ENCODE measurements around the gene RAB17.

Gene RAB17

DNA sequence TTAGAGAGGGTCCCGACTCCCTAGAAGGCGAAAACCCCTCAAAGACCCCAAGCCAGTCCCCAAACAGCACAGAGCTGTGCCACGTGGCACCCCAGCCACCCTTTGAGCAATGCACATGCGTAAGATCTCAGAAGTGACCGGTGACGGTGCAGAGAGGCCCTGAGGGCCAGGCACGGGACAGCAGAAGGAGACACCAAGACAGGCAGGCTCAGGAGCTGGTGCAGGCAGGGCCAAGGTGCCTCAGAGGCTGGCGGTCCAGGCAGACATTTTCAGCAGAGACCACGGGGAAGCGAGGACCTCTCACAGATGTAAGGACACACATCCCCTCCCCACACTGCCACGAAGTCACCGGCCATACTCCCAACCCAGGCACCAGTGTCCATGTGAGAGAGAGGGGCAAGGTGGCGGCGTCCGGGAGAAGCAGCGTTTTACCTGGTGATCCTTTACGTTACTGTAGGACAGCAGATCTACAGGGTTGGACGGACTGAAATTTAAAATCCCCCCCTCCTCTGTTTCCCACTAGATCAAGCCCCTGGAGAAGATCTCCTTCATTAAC is 2.0 kb upstream of the RAB17 start:
- Histone ChIP-seq H3F3A (ENCODE audit: low read depth) (no peaks in the 10 kb centered on the region), H3K4me1 (ENCODE audit: insufficient read depth, low read length, poor library complexity, severe bottlenecking) (peaks cover 6% of the 10 kb centered on the region), H4K20me1 (ENCODE audit: insufficient read depth, low read length, poor library complexity, severe bottlenecking) (no peaks in the 10 kb centered on the region), H3K4me2 (ENCODE audit: low read depth, low read length, poor library complexity, severe bottlenecking) (no peak overlapping the region), H3K9me3 (ENCODE audit: insufficient read depth, low read depth, low read length) (no peaks in the 10 kb centered on the region), H2AFZ (ENCODE audit: low read length) (no peak overlapping the region), H3K4me3 (ENCODE audit: low read length, poor library complexity, severe bottlenecking) (no peak overlapping the region), H3K9ac (ENCODE audit: low read depth, low read length, poor library complexity, severe bottlenecking) (no peak overlapping the region), H3K27me3 (ENCODE audit: insufficient read depth, low read length, poor library complexity, severe bottlenecking) (no peaks in the 10 kb centered on the region), H3K9me2 (replicated peaks; ENCODE audit: low read depth, low read length) (no peaks in the 10 kb centered on the region), H3K79me2 (ENCODE audit: insufficient read depth, low read length) (no peaks in the 10 kb centered on the region), H3K36me3 (ENCODE audit: insufficient read depth, low read length) (no peaks in the 10 kb centered on the region)
- TF ChIP-seq, protein P1, sequence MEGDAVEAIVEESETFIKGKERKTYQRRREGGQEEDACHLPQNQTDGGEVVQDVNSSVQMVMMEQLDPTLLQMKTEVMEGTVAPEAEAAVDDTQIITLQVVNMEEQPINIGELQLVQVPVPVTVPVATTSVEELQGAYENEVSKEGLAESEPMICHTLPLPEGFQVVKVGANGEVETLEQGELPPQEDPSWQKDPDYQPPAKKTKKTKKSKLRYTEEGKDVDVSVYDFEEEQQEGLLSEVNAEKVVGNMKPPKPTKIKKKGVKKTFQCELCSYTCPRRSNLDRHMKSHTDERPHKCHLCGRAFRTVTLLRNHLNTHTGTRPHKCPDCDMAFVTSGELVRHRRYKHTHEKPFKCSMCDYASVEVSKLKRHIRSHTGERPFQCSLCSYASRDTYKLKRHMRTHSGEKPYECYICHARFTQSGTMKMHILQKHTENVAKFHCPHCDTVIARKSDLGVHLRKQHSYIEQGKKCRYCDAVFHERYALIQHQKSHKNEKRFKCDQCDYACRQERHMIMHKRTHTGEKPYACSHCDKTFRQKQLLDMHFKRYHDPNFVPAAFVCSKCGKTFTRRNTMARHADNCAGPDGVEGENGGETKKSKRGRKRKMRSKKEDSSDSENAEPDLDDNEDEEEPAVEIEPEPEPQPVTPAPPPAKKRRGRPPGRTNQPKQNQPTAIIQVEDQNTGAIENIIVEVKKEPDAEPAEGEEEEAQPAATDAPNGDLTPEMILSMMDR (conservative IDR thresholded peaks at IDR 0.05; ENCODE audit: low read length) = no peak
- no peak for TF ChIP-seq EZH2phosphoT487 (IDR thresholded peaks at IDR 0.05; ENCODE audit: borderline replicate concordance)

DNA sequence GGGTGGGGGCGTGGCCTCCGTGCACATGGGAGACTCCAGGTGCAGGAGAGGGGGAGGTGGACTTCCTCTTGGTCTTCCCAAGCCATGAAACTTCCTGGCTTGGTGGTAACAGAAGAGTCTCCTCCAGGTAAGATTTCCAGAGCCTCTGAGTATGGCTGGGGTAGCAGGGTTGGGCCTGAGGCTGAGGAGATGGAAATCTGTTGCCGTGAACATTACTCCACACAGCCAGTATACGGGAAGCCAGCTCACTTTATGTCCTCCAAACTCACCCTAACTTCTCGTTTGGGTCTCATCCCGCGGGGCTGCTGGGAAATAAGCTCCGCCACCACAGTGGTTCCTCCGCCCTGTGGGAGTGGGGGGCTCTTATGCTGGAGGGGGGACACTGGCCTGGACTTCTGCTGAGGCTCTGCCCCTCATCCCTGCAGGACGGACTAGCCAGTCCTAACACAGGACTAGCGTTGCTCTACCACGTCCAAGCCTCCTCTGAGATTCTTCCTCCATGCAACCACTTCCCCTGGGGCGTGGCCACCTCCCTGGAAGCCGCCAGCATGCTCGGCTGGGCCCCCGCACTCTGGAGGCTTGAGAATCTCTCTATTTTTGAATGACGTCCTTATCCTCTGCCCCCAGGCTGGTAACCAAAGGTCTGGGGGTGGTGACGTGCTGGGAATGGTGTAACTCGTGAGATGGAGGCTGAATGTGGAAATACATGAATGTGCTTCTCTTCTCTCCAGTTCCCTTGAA is 777 bp upstream of the RAB17 start:
- H3K4me1 ChIP-seq (ENCODE audit: insufficient read depth, low read length, poor library complexity, severe bottlenecking) = peaks cover 6% of the 10 kb centered on the region
- no peak overlapping the region for H3K9ac ChIP-seq (ENCODE audit: low read depth, low read length, poor library complexity, severe bottlenecking)
- no peaks in the 10 kb centered on the region for H3K36me3 ChIP-seq (ENCODE audit: insufficient read depth, low read length)
- H3K4me3 ChIP-seq (ENCODE audit: low read length, poor library complexity, severe bottlenecking) = no peak overlapping the region
- no peaks in the 10 kb centered on the region for H4K20me1 ChIP-seq (ENCODE audit: insufficient read depth, low read length, poor library complexity, severe bottlenecking)
- H3K27me3 ChIP-seq (ENCODE audit: insufficient read depth, low read length, poor library complexity, severe bottlenecking) = no peaks in the 10 kb centered on the region
- H3K79me2 ChIP-seq (ENCODE audit: insufficient read depth, low read length) = no peaks in the 10 kb centered on the region
- H3K4me2 ChIP-seq (ENCODE audit: low read depth, low read length, poor library complexity, severe bottlenecking) = no peak overlapping the region
- H2AFZ ChIP-seq (ENCODE audit: low read length) = no peak overlapping the region
- no peaks in the 10 kb centered on the region for H3K9me3 ChIP-seq (ENCODE audit: insufficient read depth, low read depth, low read length)
- no peaks in the 10 kb centered on the region for H3F3A ChIP-seq (ENCODE audit: low read depth)
- TF ChIP-seq, protein P1 (conservative IDR thresholded peaks at IDR 0.05; ENCODE audit: low read length) = no peak
- TF ChIP-seq EZH2phosphoT487 (IDR thresholded peaks at IDR 0.05; ENCODE audit: borderline replicate concordance) = no peak
- no peaks in the 10 kb centered on the region for H3K9me2 ChIP-seq (replicated peaks; ENCODE audit: low read depth, low read length)

DNA sequence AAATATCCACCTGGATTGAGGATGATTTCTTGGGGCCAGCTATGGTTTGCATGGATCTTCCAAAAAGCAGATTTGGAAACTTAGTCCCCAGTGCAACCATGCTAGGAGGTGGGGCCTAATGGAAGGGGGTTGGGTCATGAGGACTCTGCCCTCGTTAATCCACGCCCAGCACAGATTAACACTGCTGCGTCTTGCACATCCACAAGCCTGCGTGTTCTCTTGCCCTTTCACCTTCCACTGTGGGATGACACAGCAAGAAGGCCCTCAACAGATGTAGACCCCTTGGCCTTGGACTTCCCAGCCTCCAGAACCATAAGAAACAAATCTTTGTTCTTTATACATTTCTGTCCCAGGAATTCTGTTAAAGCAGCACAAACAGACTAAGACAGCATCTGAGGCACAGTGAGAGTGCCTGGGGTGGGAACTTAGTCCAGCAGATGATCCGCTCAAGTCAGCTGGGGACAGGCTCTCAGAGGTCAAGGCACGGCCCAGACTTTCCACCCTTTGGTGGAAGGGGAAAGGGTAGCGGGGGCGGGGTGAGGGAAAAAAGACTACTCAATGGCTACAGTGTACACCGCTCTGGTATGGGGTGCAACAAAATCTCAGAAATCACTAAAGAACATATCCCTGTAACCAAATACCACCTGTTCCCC is 2.4 kb downstream of the RAB17 start:
- no peaks in the 10 kb centered on the region for H3F3A ChIP-seq (ENCODE audit: low read depth)
- H3K9me2 ChIP-seq (replicated peaks; ENCODE audit: low read depth, low read length) = no peaks in the 10 kb centered on the region
- peaks cover 6% of the 10 kb centered on the region for H3K4me1 ChIP-seq (ENCODE audit: insufficient read depth, low read length, poor library complexity, severe bottlenecking)
- no peak overlapping the region for H3K4me3 ChIP-seq (ENCODE audit: low read length, poor library complexity, severe bottlenecking)
- no peak overlapping the region for H3K4me2 ChIP-seq (ENCODE audit: low read depth, low read length, poor library complexity, severe bottlenecking)
- no peak overlapping the region for H3K9ac ChIP-seq (ENCODE audit: low read depth, low read length, poor library complexity, severe bottlenecking)
- H2AFZ ChIP-seq (ENCODE audit: low read length) = no peak overlapping the region
- H4K20me1 ChIP-seq (ENCODE audit: insufficient read depth, low read length, poor library complexity, severe bottlenecking) = no peaks in the 10 kb centered on the region
- no peaks in the 10 kb centered on the region for H3K27me3 ChIP-seq (ENCODE audit: insufficient read depth, low read length, poor library complexity, severe bottlenecking)
- no peaks in the 10 kb centered on the region for H3K79me2 ChIP-seq (ENCODE audit: insufficient read depth, low read length)
- no peaks in the 10 kb centered on the region for H3K36me3 ChIP-seq (ENCODE audit: insufficient read depth, low read length)
- TF ChIP-seq, protein P1 (conservative IDR thresholded peaks at IDR 0.05; ENCODE audit: low read length) = no peak
- TF ChIP-seq EZH2phosphoT487 (IDR thresholded peaks at IDR 0.05; ENCODE audit: borderline replicate concordance) = no peak
- H3K9me3 ChIP-seq (ENCODE audit: insufficient read depth, low read depth, low read length) = no peaks in the 10 kb centered on the region
